ENCODE data around the gene ATP2B2.

DNA sequence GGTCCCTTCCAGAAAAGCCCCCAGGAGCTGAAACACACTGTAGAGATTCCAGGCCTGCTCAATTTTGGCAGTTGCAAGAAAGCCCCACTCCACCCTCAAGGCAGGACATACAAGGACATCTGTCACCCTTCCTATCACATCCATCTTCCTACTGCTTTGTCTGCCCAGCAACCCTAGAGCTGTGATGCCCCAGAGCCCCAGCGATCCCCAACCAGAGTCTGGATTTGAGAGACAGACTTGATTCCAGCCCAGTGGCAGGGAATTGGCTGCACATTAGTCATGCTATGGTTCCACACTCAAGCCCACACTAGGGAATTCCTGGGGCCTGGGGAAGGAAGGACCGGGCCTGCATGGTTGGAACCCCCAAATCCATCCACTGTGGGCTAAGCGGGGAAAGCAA lies 56.8 kb downstream of the ATP2B2 start:
- TF ChIP-seq, protein P1, sequence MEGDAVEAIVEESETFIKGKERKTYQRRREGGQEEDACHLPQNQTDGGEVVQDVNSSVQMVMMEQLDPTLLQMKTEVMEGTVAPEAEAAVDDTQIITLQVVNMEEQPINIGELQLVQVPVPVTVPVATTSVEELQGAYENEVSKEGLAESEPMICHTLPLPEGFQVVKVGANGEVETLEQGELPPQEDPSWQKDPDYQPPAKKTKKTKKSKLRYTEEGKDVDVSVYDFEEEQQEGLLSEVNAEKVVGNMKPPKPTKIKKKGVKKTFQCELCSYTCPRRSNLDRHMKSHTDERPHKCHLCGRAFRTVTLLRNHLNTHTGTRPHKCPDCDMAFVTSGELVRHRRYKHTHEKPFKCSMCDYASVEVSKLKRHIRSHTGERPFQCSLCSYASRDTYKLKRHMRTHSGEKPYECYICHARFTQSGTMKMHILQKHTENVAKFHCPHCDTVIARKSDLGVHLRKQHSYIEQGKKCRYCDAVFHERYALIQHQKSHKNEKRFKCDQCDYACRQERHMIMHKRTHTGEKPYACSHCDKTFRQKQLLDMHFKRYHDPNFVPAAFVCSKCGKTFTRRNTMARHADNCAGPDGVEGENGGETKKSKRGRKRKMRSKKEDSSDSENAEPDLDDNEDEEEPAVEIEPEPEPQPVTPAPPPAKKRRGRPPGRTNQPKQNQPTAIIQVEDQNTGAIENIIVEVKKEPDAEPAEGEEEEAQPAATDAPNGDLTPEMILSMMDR (conservative IDR thresholded peaks at IDR 0.05; ENCODE audit: low read length): no peak
- TF ChIP-seq EZH2phosphoT487 (IDR thresholded peaks at IDR 0.05; ENCODE audit: borderline replicate concordance, low read depth, low read length): no peak
